HG02973 (cell line): ENCODE measurements around the gene CREB5.

Source experiments
- ATAC-seq: cut with Tn5 transposase; IDR thresholded peaks from one replicate; pipeline ENCODE4 v1.9.1; 2021; ENCODE audit warnings: moderate library complexity; ENCODE audit not compliant: unreplicated experiment

The CREB5 gene

DNA sequence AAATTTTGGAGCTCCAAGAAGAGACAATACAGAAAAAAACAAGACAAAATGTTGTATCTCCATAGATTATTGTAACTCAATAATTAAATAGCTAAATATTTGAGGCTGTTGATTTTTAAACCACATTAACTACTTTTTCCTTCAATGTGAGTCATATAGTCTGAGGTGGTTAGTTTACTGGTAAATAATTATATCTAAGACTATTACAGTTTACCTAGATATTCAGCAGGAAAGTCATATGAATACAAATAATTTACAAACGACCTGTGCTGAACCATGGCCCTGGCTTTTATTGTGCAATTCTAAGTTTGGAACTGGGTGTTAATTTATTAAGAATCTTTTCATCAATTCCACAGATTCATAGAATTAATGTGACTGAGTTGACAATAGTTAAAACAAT is 22.2 kb downstream of the CREB5 start:
- no peak for ATAC-seq

- no peak for ATAC-seq
Observed at GRCh38 chr7:28435152-28435551, 22.8 kb downstream of the CREB5 start.

DNA sequence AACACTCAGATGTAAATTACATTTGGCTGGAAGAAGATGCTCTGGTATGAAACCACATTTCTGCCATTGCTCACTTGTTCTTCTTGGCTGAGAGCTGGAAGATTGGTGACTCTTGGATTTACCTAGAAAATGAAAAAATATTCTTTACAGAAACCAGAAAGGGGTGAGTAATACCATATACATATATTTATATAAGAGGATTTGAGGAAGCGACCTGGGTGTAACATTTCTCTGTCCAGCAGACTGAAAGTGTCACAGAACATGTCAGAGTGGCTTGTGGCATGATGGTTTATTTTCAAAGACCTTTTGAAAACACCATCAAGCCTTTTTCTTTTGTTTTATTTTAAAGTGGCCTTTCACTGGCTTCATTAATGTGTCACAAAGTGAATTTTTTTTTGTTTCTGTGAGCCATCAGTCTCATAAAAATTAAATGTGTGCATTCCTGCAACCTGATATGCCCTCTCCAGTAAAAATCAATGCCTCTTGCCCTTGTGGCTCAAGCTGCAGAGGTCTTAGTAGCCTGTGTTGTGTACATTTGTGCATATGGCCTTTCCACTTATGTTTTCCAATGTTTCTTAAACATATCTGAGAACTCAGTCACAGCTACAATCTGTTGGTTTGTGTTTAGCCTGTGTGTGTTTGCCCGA is 23.5 kb downstream of the CREB5 start:
- no peak for ATAC-seq

GRCh38 chr7:28440055-28440601 is 27.8 kb downstream of the CREB5 start:
- ATAC-seq, result no peak

- ATAC-seq, result no peak
Observed at GRCh38 chr7:28442540-28443420, 30.5 kb downstream of the CREB5 start.

GRCh38 chr7:28446131-28446530 is 33.8 kb downstream of the CREB5 start:
- ATAC-seq, result no peak

DNA sequence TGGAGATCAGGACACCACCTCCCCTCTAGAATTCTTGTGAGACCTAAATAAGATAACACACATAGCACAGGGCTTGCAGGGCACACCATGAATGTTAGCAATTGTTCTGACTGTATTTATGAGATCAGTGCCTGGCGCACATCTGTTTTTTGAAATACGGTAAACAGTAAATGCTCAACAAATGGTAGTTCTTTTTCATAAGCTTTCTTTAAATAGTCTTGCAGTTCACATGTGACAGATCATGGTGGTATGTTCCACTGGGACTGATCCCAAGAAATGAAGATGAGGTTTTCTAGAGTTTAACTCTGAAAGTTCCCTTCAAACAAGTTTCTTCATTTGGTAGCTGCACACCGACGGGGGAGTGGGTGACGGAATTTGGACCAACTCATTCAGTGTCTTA is 34.8 kb downstream of the CREB5 start:
- ATAC-seq, result no peak

- ATAC-seq, result no peak
Observed at GRCh38 chr7:28448708-28449107, 36.4 kb downstream of the CREB5 start.

DNA sequence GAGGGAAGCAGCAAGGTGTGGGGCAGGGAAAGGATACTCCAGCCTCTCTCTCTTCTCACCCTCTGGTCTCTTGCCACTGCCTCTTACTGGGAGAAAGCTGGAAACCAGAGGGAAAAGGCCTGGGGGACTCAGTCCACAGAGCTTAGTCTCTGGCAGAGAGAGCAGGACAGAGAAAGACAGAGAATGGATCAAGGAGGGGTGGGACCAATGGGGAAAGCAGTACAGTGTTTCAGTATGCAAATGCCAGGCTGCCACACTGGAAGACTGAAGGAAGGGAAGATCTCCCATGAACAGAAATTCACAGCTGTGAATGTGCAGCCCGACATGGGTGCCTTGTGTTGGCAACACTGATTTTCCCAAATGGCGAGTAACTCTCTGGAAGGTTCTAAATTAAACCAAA is 40.4 kb downstream of the CREB5 start:
- ATAC-seq, result no peak

DNA sequence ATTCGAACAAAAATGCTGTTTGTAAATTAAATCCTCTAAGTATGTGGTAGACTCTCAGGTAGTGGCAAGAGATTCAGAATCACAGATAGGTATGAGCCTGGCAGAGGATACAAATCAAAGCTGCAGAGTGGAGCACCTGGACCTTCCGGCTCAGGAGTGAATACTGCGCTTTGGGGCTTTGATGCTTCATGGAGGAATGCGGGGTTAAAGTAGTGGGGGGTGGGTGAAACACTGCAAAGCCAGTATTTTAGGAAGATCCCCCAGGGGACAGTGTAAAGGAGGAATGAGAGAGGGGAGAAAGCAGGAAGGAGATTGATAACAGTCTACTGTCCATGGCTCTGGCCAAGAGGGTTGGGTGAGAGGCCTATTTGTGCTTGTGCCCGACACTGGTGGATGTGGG is 43.2 kb downstream of the CREB5 start:
- ATAC-seq, result no peak

DNA sequence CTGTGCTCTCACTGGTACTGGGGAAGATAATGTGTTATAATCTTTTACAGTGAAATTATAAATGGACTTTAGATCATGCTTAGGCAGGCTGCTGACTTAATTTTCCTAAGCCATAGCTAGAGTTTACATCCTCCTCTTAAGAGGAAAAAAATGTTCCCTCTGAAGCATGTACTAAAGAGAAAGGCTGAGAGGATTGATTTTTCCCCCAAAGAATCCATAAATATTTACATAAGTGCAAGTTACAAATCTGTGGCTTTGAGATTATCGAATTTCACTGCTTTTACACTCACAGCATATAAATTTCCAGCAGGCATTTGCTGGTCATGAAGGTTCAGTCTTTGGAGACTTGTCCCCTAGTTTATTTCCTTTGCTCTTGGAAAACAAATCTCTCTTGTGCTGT is 43.7 kb downstream of the CREB5 start:
- ATAC-seq, result no peak

- no peak for ATAC-seq
Observed at GRCh38 chr7:28458732-28459131, 46.4 kb downstream of the CREB5 start.

DNA sequence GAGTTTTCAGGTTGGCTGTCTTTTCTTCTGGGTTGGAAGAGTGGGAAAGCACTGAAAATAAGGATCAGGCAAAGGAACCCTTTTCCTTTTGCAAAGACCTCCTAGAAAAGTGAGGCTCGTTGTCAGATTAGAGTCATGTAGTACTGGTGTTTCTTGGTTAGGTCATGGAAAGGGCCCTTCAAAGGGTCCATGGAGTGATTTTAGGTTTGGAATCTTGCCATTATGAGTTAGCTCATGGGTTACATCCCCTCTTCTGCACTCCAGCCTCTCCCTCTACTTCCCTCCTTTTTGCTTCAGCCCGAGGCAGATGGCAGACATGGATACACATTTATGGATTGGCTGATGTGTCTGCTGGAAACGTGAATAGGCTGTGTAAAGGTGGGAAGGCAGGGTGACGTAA is 47.0 kb downstream of the CREB5 start:
- ATAC-seq, result no peak

- no peak for ATAC-seq
Observed at GRCh38 chr7:28465697-28466096, 53.4 kb downstream of the CREB5 start.

- no peak for ATAC-seq
Observed at GRCh38 chr7:28466341-28466740, 54.0 kb downstream of the CREB5 start.

GRCh38 chr7:28466885-28467284 is 54.6 kb downstream of the CREB5 start:
- no peak for ATAC-seq

DNA sequence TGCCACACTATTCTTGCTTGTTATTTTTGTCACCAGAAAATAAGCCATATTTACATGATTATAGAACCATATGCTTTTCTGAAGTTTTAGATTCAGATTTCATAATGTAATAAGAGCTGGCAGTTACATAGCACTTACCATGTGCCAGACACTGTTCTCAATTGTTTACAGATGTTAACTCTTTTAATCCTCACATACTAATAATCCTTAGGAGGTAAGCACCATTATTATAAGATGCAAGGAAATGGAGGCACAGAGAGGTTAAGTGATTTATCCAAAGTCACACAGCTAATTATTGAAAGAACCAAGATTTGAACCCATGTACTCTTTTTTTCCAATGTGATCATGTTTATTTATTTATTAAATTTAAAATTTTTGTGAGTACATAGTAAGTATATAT is 57.2 kb downstream of the CREB5 start:
- ATAC-seq, result no peak

GRCh38 chr7:28470344-28470743 is 58.0 kb downstream of the CREB5 start:
- ATAC-seq, result no peak

DNA sequence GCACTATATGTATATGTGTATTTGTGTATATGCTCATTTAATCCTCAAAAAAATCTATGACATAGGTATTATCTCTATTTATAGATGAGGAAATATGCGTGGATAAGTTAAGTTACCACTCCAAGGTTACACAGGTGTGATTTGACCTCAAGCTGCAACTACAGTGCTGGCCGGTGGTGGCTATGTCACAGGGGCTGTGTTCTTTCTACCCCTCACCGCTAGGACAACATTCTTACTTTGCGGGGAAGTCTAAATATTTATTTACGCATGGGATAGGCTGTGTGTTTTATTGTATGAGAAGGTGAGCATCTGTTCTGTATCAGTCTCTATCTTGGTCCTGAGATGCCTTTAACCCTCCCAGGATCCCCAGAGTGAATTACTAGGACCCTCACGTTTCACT is 60.0 kb downstream of the CREB5 start:
- ATAC-seq, result no peak

DNA sequence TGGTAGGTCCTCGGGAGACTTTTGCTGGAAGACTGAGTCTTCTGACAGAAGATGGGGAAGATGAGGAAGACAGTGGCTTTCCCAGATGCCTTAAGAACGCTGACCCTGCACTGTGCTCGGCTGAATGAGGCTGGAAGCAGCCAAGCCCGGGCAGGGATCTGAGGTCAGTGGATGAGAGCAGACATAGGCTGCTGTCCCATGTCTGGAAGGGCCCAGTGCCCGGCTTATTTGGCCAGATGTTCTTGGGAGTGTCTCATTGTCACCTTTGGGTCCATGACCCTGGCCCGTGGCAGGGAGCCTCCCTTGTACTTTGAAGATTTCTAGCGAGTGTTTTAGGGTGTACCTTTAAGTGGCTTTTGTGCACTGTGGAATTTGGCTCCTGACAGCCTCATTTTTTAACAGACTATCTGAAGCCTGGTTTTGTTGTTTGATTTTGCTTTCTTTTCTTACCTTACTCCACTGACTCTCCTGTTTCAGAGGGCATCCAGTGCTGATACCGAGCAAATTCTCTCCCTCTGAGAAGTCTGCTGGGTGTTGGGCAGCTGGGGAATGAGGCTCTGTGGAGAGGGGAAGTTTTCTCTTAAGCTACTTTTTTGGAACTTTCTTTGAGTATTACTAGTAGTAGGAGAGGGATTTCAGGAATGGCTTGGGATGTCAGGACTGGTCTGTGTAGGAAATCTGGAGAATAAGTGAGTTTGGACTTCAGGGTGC is 61.4 kb downstream of the CREB5 start:
- no peak for ATAC-seq

DNA sequence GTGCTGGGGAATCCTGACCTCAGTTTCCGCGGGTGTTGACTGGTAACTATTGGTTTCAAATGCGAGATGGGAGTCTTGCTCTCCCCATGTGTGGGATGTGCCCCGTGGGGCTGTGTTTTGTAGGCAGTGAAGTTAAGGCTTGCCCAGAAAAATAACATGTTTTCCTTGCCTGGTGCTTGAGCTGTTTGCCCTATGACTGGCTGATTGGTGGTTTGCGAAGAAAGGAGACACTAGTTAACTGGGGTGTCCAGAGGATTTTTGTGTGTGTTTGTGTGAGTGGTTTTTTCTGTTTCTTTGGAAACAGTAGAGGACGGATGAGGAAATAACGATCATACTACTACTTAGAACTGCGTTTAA is 61.9 kb downstream of the CREB5 start:
- ATAC-seq, result no peak

GRCh38 chr7:28474640-28475039 is 62.3 kb downstream of the CREB5 start:
- no peak for ATAC-seq
